HepG2 (cell line): Measurements from ENCODE around the gene TBC1D5. TPM values are rescaled to one million over a fixed set of nuclear protein-coding genes. Genes with fewer than 3 reads are reported as not detected.
"Not testable (repeated sequence)": the region's sequence is repeated elsewhere in the genome, so short reads cannot be mapped to it uniquely, and the experiment has no call there.

Experiments
- ATAC-seq: fragments of 200-7000 bp; cut with Tn5 transposase; 3 replicates; pipeline ENCODE4 v1.9.1; 2020; ENCODE audit warnings: mild to moderate bottlenecking, moderate library complexity
- BruUV-seq: library from RNA; stranded (reverse); fragments of 400-500 nt; replicated peaks from 2 replicates; lab custom pipeline; 2021; lab: Mats Ljungman, UMichigan
- CTCF ChIA-PET: fragments of 300-600 bp; formaldehyde crosslinking; extraction: SDS; loops from one replicate; lab custom pipeline; 2021; ENCODE audit warnings: low total read pairs, inconsistent platforms, low intra/inter-chr PET ratio; lab: Yijun Ruan, JAX
- POLR2A ChIA-PET: fragments of 350-600 bp; sonication (Branson Sonifier 250); formaldehyde crosslinking; loops from one replicate; lab custom pipeline; 2020; ENCODE audit warnings: antibody characterized with exemption, inconsistent platforms; lab: Yijun Ruan, JAX
- DNase-seq: peaks from one replicate; pipeline ENCODE4 v3.0.0-alpha.2; 2015; ENCODE audit warnings: low spot score
- FAIRE-seq: peaks from 3 replicates; lab custom pipeline; 2011; peaks lifted over from hg19 to GRCh38; lab: Jason Lieb, UNC
- H2AFZ ChIP-seq: one replicate; pipeline ENCODE4 v1.6.1; 2011; ENCODE audit warnings: low read length, inconsistent platforms
- H3K27ac ChIP-seq: fragments of 300-600 bp; 3 replicates; pipeline ENCODE4 v1.8.0; 2011; ENCODE audit warnings: mixed run types, mild to moderate bottlenecking, mixed read lengths, low read length, inconsistent platforms; ENCODE audit not compliant: insufficient read depth; ENCODE audit errors: extremely low read length
- H3K27me3 ChIP-seq, 2 experiments: fragments of 200-600 bp in 1 of 2; 2 replicates in 1 of 2; 3 replicates in 1 of 2; pipeline versions ENCODE4 v1.6.0 to v1.8.0; 2011; ENCODE audit warnings: low read length in 2 of 2, mild to moderate bottlenecking in 2 of 2, moderate library complexity in 2 of 2, inconsistent platforms in 1 of 2; ENCODE audit not compliant: insufficient read depth in 2 of 2, control insufficient read depth in 1 of 2
- H3K36me3 ChIP-seq, 2 experiments: fragments of 200-600 bp in 1 of 2; replicated peaks in 1 of 2; 2 replicates in 1 of 2; 3 replicates in 1 of 2; pipeline versions ENCODE4 v1.5.1 to v1.8.0; 2011; ENCODE audit warnings: low read length in 2 of 2, inconsistent platforms in 1 of 2; ENCODE audit not compliant: insufficient read depth in 2 of 2, control insufficient read depth in 1 of 2
- H3K4me1 ChIP-seq: 2 replicates; pipeline ENCODE4 v1.5.1; 2012; ENCODE audit warnings: low read length, inconsistent platforms; ENCODE audit not compliant: insufficient read depth
- H3K4me2 ChIP-seq: 2 replicates; pipeline ENCODE4 v1.6.0; 2011; ENCODE audit warnings: low read depth, low read length, inconsistent platforms
- H3K4me3 ChIP-seq, 3 experiments: fragments of 200-600 bp in 1 of 3; sonication (generic), shearing (Covaris generic) in 1 of 3; replicated peaks in 1 of 3; 2 replicates each; pipeline ENCODE4 v1.5.1; 2011 to 2016; ENCODE audit warnings: low read length in 3 of 3, inconsistent platforms in 2 of 3, low read depth in 2 of 3, mild to moderate bottlenecking in 2 of 3, control low read depth in 1 of 3, mixed read lengths in 1 of 3; ENCODE audit not compliant: insufficient read depth in 1 of 3
- H3K79me2 ChIP-seq: one replicate; pipeline ENCODE4 v1.6.1; 2011; ENCODE audit warnings: low read length, inconsistent platforms; ENCODE audit not compliant: insufficient read depth
- H3K9ac ChIP-seq: 2 replicates; pipeline ENCODE4 v1.6.0; 2011; ENCODE audit warnings: mild to moderate bottlenecking, low read depth, low read length, inconsistent platforms; ENCODE audit not compliant: insufficient read depth
- H3K9me3 ChIP-seq: 2 replicates; pipeline ENCODE4 v1.5.1; 2012; ENCODE audit warnings: mild to moderate bottlenecking, low read length
- H4K20me1 ChIP-seq: 2 replicates; pipeline ENCODE4 v1.6.0; 2011; ENCODE audit warnings: inconsistent platforms, mild to moderate bottlenecking, low read length, moderate library complexity; ENCODE audit not compliant: insufficient read depth
- KLF16 ChIP-seq, 2 experiments: sonication (generic) in 1 of 2; formaldehyde crosslinking in 1 of 2; IDR thresholded peaks; 2 replicates each; pipeline versions ENCODE4 v1.6.1 to v1.8.0; 2016 to 2023; ENCODE audit warnings: missing genetic modification reagents in 2 of 2, missing compliant biosample characterization in 1 of 2
- RFX1 ChIP-seq: fragments of 450-650 bp; IDR thresholded peaks from 2 replicates; pipeline ENCODE4 v1.6.1; 2017
- SKI ChIP-seq: fragments of 450-650 bp; IDR thresholded peaks from one replicate; pipeline ENCODE4 v1.6.1; 2018; ENCODE audit warnings: mild to moderate bottlenecking; ENCODE audit not compliant: partially characterized antibody
- ZNF251 ChIP-seq: sonication (generic); formaldehyde crosslinking; IDR thresholded peaks from 2 replicates; pipeline ENCODE4 v1.9.0; 2021; ENCODE audit warnings: mild to moderate bottlenecking, missing genetic modification reagents
- ZNF407 ChIP-seq: sonication (generic); formaldehyde crosslinking; IDR thresholded peaks from one replicate; pipeline ENCODE4 v1.5.1; 2020; ENCODE audit warnings: mild to moderate bottlenecking, missing genetic modification reagents; ENCODE audit errors: not compliant biosample characterization
- WGBS: methylation state at CpG from one replicate; pipeline ENCODE4 v1.1.6; 2017; ENCODE audit warnings: low lambda C conversion rate; 5-methylcytosine and 5-hydroxymethylcytosine counted together
- in situ Hi-C: cut with HindIII; loops from 2 replicates; pipeline ENCODE4 v1.10.0; 2017; ENCODE audit warnings: low pct_unique_long_range_greater_than_20kb; ENCODE audit not compliant: extremely low pct_ligation_motif_present
- intact Hi-C: fragments of 100-400 bp; cut with micrococcal nuclease; formaldehyde crosslinking; loops from one replicate; pipeline ENCODE4 v1.10.0; 2022; ENCODE audit not compliant: unreplicated experiment
- polyA plus RNA-seq, 8 experiments: library from polyadenylated mRNA; depleted of rRNA in 3 of 8; stranded (reverse) in 7 of 8; unstranded in 1 of 8; fragments of >200 nt; fragmentation: Illumina TruSeq in 4 of 8; extraction: Trizol in 4 of 8; gene quantifications; 2 replicates each; pipeline versions ENCODE4 v1.2.1 to v1.2.3, GENCODE V29; 2011 to 2016; ENCODE audit warnings: low read depth in 4 of 8, missing spikeins in 1 of 8, mixed read lengths in 1 of 8; ENCODE audit not compliant: insufficient read depth in 1 of 8
- total RNA-seq, 5 experiments: library from RNA; depleted of rRNA; stranded (reverse); fragments of >200 nt; fragmentation: Illumina TruSeq; extraction: Trizol; gene quantifications; 2 replicates each; pipeline ENCODE4 v1.2.3, GENCODE V29; 2016; ENCODE audit warnings: low read depth in 1 of 5

TBC1D5 gene
- total and polyA plus RNA-seq, 2 of the 13 experiments (the other 11 are each of a cell fraction or from before 2014, with no cell fraction given) = 19.2 to 33.3 TPM

GRCh38 chr3:17655743-17656142, 86.7 kb downstream of the TBC1D5 start:
- no peak for TF ChIP-seq KLF16 (CRISPR knock-in tag; IDR thresholded peaks at IDR 0.05)
- TF ChIP-seq ZNF407 (CRISPR knock-in tag) = no peak
- TF ChIP-seq RFX1 = no peak
- TF ChIP-seq SKI = no peak
- TF ChIP-seq ZNF251 = no peak
- no peak for ATAC-seq
- no peak overlapping the region for H3K4me3 ChIP-seq
- CTCF ChIA-PET = no interaction called here
- H4K20me1 ChIP-seq = peaks cover 4% of the 10 kb centered on the region; the same call in 1 of the 2 replicates
- no peak overlapping the region for H2AFZ ChIP-seq
- no peak overlapping the region for H3K4me2 ChIP-seq
- WGBS = 48% methylated on average over 2 of the region's 2 CpGs
- in situ Hi-C loops (no loop called here), intact Hi-C loops (no loop called here)
- H3K79me2 ChIP-seq = no peaks in the 10 kb centered on the region
- H3K36me3 ChIP-seq = no peaks in the 10 kb centered on the region
- no peak overlapping the region for H3K9ac ChIP-seq
- no peaks in the 10 kb centered on the region for H3K9me3 ChIP-seq
- H3K4me1 ChIP-seq = no peaks in the 10 kb centered on the region
- BruUV-seq = no TSS peak
- POLR2A ChIA-PET = no interaction called here
- no peaks in the 10 kb centered on the region for H3K27me3 ChIP-seq
- no peak overlapping the region for H3K27ac ChIP-seq
- no peak for FAIRE-seq
- no peak for DNase-seq

- H3K27me3 ChIP-seq, H3K4me3 ChIP-seq, CTCF ChIA-PET, BruUV-seq, intact Hi-C loops, H3K9ac ChIP-seq, H3K4me1 ChIP-seq, H3K4me2 ChIP-seq, H3K79me2 ChIP-seq, H3K36me3 ChIP-seq, DNase-seq, H2AFZ ChIP-seq, FAIRE-seq, ATAC-seq, H3K9me3 ChIP-seq, H3K27ac ChIP-seq, H4K20me1 ChIP-seq, POLR2A ChIA-PET: not testable (repeated sequence)
- in situ Hi-C loops = loop anchor here (10.0 kb wide), 1 partner anchor 185 kb away; no protein-coding TSS in a partner anchor
- WGBS = 100% methylated on average over 4 of the region's 4 CpGs
Measured at GRCh38 chr3:17649748-17650147, 92.7 kb downstream of the TBC1D5 start.
